ENCODE data around the gene NRXN3. TPM values are rescaled to one million over a fixed set of nuclear protein-coding genes. Genes with fewer than 3 reads are reported as not detected.

The NRXN3 gene
- total RNA-seq, 1 donor from 2014 or later: 19.8 TPM

DNA sequence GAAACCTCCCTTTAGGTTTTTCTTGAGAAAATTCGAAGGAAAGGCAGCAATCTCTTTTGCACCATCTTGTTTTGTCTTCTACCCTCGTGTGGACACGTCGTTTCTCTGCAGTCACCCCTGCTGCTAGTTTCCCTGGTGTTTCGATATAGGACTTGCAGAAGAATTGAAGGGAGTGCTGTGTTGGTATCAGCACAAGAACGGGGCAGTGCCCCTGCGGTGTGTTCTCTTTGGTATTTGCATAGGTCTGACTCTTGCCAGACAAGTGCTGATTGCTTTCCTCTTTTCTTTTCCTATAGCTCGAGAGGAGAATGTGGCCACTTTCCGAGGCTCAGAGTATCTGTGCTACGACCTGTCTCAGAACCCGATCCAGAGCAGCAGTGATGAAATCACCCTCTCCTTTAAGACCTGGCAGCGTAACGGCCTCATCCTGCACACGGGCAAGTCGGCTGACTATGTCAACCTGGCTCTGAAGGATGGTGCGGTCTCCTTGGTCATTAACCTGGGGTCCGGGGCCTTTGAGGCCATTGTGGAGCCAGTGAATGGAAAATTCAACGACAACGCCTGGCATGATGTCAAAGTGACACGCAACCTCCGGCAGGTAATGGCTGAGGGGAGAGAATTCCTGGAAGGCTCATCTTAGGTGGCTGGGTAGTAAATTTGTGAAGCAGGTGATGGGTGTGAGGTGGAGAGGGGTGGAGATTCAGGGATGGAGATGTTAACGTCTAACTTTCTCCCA lies 474.8 kb downstream of the NRXN3 start:
- no peak overlapping the region for H3K4me3 Mint-ChIP-seq
- TF ChIP-seq, protein P1, sequence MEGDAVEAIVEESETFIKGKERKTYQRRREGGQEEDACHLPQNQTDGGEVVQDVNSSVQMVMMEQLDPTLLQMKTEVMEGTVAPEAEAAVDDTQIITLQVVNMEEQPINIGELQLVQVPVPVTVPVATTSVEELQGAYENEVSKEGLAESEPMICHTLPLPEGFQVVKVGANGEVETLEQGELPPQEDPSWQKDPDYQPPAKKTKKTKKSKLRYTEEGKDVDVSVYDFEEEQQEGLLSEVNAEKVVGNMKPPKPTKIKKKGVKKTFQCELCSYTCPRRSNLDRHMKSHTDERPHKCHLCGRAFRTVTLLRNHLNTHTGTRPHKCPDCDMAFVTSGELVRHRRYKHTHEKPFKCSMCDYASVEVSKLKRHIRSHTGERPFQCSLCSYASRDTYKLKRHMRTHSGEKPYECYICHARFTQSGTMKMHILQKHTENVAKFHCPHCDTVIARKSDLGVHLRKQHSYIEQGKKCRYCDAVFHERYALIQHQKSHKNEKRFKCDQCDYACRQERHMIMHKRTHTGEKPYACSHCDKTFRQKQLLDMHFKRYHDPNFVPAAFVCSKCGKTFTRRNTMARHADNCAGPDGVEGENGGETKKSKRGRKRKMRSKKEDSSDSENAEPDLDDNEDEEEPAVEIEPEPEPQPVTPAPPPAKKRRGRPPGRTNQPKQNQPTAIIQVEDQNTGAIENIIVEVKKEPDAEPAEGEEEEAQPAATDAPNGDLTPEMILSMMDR (conservative IDR thresholded peaks at IDR 0.05): no peak
- peaks cover 34% of the 10 kb centered on the region for H3K27me3 Mint-ChIP-seq
- no peaks in the 10 kb centered on the region for H3K9me3 Mint-ChIP-seq
- no peaks in the 10 kb centered on the region for H3K4me1 Mint-ChIP-seq (ENCODE audit: unreplicated experiment)
- no peaks in the 10 kb centered on the region for H3K36me3 Mint-ChIP-seq
- no peak for DNase-seq (ENCODE audit: extremely low spot score, unreplicated experiment)
- H3K27ac Mint-ChIP-seq: no peak overlapping the region

DNA sequence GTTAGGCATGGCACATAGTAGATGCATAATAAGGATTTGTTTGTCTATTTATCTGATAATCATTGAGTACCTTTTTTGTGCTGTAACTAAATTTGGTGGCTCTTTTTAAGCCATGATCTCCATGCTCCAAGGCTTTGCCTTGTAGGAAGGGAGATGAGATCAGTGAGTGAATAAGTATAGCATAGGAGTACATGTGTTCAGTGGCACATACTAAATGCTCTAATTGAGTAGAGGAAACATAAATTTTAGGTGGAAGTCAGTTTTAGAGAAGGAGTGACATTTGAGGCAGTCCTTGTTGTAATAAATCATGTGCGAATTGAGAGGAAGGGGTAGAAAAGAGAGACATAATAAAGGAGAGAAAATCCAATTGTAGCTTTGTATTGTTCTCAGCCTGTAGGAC lies 482.6 kb downstream of the NRXN3 start:
- H3K36me3 Mint-ChIP-seq: no peaks in the 10 kb centered on the region
- H3K27ac Mint-ChIP-seq: no peak overlapping the region
- TF ChIP-seq, protein P1 (conservative IDR thresholded peaks at IDR 0.05): no peak
- H3K4me3 Mint-ChIP-seq: no peak overlapping the region
- H3K9me3 Mint-ChIP-seq: no peaks in the 10 kb centered on the region
- H3K27me3 Mint-ChIP-seq: peaks cover 21% of the 10 kb centered on the region
- H3K4me1 Mint-ChIP-seq (ENCODE audit: unreplicated experiment): no peaks in the 10 kb centered on the region
- no peak for DNase-seq (ENCODE audit: extremely low spot score, unreplicated experiment)

DNA sequence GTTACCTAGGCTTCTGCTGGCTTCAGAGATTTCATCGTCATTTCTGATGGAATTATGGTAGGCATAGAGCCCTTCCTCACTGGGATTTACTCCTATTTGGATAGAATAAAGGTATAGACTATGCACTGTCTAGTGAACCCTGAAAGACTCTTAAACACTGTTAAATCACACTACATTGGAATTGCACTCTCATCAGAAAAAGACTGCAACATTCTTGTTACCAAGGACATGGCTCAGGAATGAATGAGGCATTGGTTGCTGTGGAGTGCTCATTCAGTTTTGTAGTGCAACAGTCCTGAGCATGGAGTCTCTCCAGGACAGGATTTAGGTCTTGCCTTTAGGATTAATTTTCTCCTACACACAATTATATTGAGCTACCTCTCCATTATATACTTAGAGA lies 483.0 kb downstream of the NRXN3 start:
- H3K36me3 Mint-ChIP-seq: no peaks in the 10 kb centered on the region
- TF ChIP-seq, protein P1 (conservative IDR thresholded peaks at IDR 0.05): no peak
- peaks cover 20% of the 10 kb centered on the region for H3K27me3 Mint-ChIP-seq
- H3K27ac Mint-ChIP-seq: no peak overlapping the region
- no peaks in the 10 kb centered on the region for H3K9me3 Mint-ChIP-seq
- no peak overlapping the region for H3K4me3 Mint-ChIP-seq
- DNase-seq (ENCODE audit: extremely low spot score, unreplicated experiment): no peak
- H3K4me1 Mint-ChIP-seq (ENCODE audit: unreplicated experiment): no peaks in the 10 kb centered on the region

DNA sequence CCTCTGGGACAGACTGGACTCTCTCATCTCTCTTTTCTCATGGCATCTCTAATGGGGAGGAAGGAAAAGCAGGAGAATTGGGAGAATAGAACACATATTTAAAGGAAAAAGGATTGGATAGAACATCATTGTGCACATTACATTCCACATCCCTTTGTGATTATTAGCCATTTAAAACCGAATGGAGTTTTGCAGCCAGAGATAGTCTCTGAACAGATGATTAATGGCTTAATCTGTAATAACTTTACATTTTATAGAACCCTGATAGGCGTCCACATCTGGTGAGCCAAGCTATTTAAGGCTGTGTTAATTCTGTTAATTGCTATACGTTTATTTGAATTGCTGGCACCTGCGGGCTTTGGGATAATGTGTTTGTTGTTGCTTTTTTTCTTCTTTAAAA lies 487.3 kb downstream of the NRXN3 start:
- H3K4me3 Mint-ChIP-seq: no peak overlapping the region
- peaks cover 10% of the 10 kb centered on the region for H3K27me3 Mint-ChIP-seq
- DNase-seq (ENCODE audit: extremely low spot score, unreplicated experiment): no peak
- H3K9me3 Mint-ChIP-seq: no peaks in the 10 kb centered on the region
- no peaks in the 10 kb centered on the region for H3K4me1 Mint-ChIP-seq (ENCODE audit: unreplicated experiment)
- TF ChIP-seq, protein P1 (conservative IDR thresholded peaks at IDR 0.05): no peak
- H3K36me3 Mint-ChIP-seq: no peaks in the 10 kb centered on the region
- H3K27ac Mint-ChIP-seq: no peak overlapping the region

DNA sequence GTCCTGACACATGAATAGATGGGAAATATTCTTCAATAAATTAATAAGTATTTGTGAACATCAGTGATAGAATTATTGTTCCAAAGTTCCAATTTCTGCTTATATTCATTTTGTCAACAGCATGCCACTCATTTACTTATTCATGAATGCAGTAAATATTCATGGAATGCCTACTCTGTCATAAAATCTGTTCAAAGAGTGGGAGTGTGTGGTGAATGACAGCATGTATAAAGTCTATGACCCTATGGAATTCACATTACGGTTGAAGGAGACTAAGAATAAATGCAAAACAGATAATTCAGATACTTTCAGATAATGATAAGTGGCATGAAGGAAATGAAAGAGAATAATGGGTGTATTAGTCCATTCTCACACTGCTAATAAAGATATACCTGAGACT lies 494.7 kb downstream of the NRXN3 start:
- H3K4me3 Mint-ChIP-seq: no peak overlapping the region
- H3K27ac Mint-ChIP-seq: no peak overlapping the region
- peaks cover 15% of the 10 kb centered on the region for H3K27me3 Mint-ChIP-seq
- H3K4me1 Mint-ChIP-seq (ENCODE audit: unreplicated experiment): no peaks in the 10 kb centered on the region
- no peak for DNase-seq (ENCODE audit: extremely low spot score, unreplicated experiment)
- TF ChIP-seq, protein P1 (conservative IDR thresholded peaks at IDR 0.05): no peak
- no peaks in the 10 kb centered on the region for H3K9me3 Mint-ChIP-seq
- no peaks in the 10 kb centered on the region for H3K36me3 Mint-ChIP-seq
